Tibial nerve (tissue), 4 donors: Measurements from ENCODE around the gene CDYL. TPM values are rescaled to one million over a fixed set of nuclear protein-coding genes. Genes with fewer than 3 reads are reported as not detected.

Experiments
- DNase-seq, 2 donors: peaks; one replicate each; pipeline ENCODE4 v3.0.0-alpha.2; 2019; ENCODE audit warnings: low spot score in 2 of 2
- H3K27ac ChIP-seq, 4 donors: fragments of 200-600 bp; sonication (generic) in 3 of 4; one replicate each; pipeline ENCODE4 v1.5.1; 2017 to 2019; ENCODE audit warnings: mild to moderate bottlenecking in 1 of 4
- H3K27me3 ChIP-seq, 2 donors: fragments of 200-600 bp; sonication (generic) in 1 of 2; one replicate each; pipeline versions ENCODE4 v1.5.1 to v1.6.0; 2017 to 2019
- H3K36me3 ChIP-seq, 3 donors: fragments of 200-600 bp; sonication (generic); one replicate each; pipeline ENCODE4 v1.5.1; 2018 to 2019
- H3K4me1 ChIP-seq, 4 donors: fragments of 200-600 bp; sonication (generic) in 3 of 4; one replicate each; pipeline ENCODE4 v1.5.1; 2017 to 2019
- H3K4me3 ChIP-seq, 4 donors: fragments of 200-600 bp; sonication (generic) in 3 of 4; one replicate each; pipeline ENCODE4 v1.5.1; 2017 to 2019; ENCODE audit warnings: mild to moderate bottlenecking in 1 of 4, moderate library complexity in 1 of 4
- H3K9me3 ChIP-seq, 4 donors: fragments of 200-600 bp; sonication (generic) in 3 of 4; one replicate each; pipeline ENCODE4 v1.5.1; 2017 to 2019
- CTCF ChIP-seq, 5 experiments: fragments of 200-600 bp in 3 of 5; fragments of 450-650 bp in 2 of 5; sonication (generic) in 3 of 5; IDR thresholded peaks; one replicate each; pipeline ENCODE4 v1.5.1; 2016 to 2019; ENCODE audit warnings: antibody characterized with exemption in 5 of 5, mild to moderate bottlenecking in 3 of 5, moderate library complexity in 2 of 5
- EP300 ChIP-seq, 2 donors: sonication (generic); formaldehyde crosslinking; IDR thresholded peaks; one replicate each; pipeline ENCODE4 v1.6.1; 2017; ENCODE audit warnings: antibody characterized with exemption in 2 of 2, mild to moderate bottlenecking in 1 of 2
- POLR2A ChIP-seq, 2 donors: fragments of 450-650 bp; IDR thresholded peaks; one replicate each; pipeline ENCODE4 v1.6.1; 2017; ENCODE audit warnings: antibody characterized with exemption in 2 of 2, mild to moderate bottlenecking in 2 of 2, moderate library complexity in 2 of 2
- WGBS, 2 donors: methylation state at CpG; one replicate each; pipeline ENCODE4 v1.1.5; 2018; 5-methylcytosine and 5-hydroxymethylcytosine counted together
- total RNA-seq, 4 donors: library from RNA; depleted of rRNA; stranded (reverse); fragments of >200 nt; gene quantifications; one replicate each; pipeline ENCODE4 v1.1.0, GENCODE V29; 2016

Gene CDYL
- total RNA-seq, 4 donors from 2014 or later: 20.3 to 37.5 (median 31.7) TPM

- Histone ChIP-seq H3K4me1 (peaks cover 0 to 23% (median 3%) of the 10 kb centered on the region in 4 donors), H3K36me3 (peaks cover 0 to 68% (median 0%) of the 10 kb centered on the region in 3 donors), H3K9me3 (no peaks in the 10 kb centered on the region), H3K4me3 (no peak overlapping the region), H3K27me3 (no peaks in the 10 kb centered on the region), H3K27ac (no peak overlapping the region)
- DNase-seq: no peak
- TF ChIP-seq POLR2A (IDR thresholded peaks at IDR 0.05) (no peak), CTCF (IDR thresholded peaks at IDR 0.05) (no peak), EP300 (IDR thresholded peaks at IDR 0.05) (no peak)
- WGBS, 2 donors: 86 to 95% methylated on average over 6 to 11 of the region's 11 CpGs
Observed at GRCh38 chr6:4946521-4946920, 170.3 kb downstream of the CDYL start.

- no peak overlapping the region for H3K4me3 ChIP-seq
- peaks cover 0 to 78% (median 0%) of the 10 kb centered on the region in 3 donors for H3K36me3 ChIP-seq
- 88 to 89% methylated on average over 13 of the region's 13 CpGs for WGBS, 2 donors
- H3K4me1 ChIP-seq: peaks cover 0 to 11% (median under 1%) of the 10 kb centered on the region in 4 donors
- no peak overlapping the region for H3K27ac ChIP-seq
- no peak for DNase-seq
- TF ChIP-seq POLR2A (IDR thresholded peaks at IDR 0.05): no peak
- no peak for TF ChIP-seq CTCF (IDR thresholded peaks at IDR 0.05)
- no peak for TF ChIP-seq EP300 (IDR thresholded peaks at IDR 0.05)
- no peaks in the 10 kb centered on the region for H3K9me3 ChIP-seq
- H3K27me3 ChIP-seq: no peaks in the 10 kb centered on the region
Observed at GRCh38 chr6:4947716-4948115, 171.5 kb downstream of the CDYL start.

- no peak for DNase-seq
- Histone ChIP-seq H3K4me3 (no peak overlapping the region), H3K9me3 (no peaks in the 10 kb centered on the region), H3K27ac (no peak overlapping the region), H3K4me1 (peaks cover 0 to under 1% (median 0%) of the 10 kb centered on the region in 4 donors), H3K27me3 (no peaks in the 10 kb centered on the region), H3K36me3 (peaks cover 0 to 89% (median 3%) of the 10 kb centered on the region in 3 donors)
- WGBS, 2 donors: 90 to 91% methylated on average over 15 of the region's 15 CpGs
- no peak for TF ChIP-seq CTCF (IDR thresholded peaks at IDR 0.05)
- TF ChIP-seq EP300 (IDR thresholded peaks at IDR 0.05): no peak
- no peak for TF ChIP-seq POLR2A (IDR thresholded peaks at IDR 0.05)
Observed at GRCh38 chr6:4948781-4949450, 172.7 kb downstream of the CDYL start.

- 93 to 95% methylated on average over 11 of the region's 11 CpGs for WGBS, 2 donors
- TF ChIP-seq CTCF (IDR thresholded peaks at IDR 0.05): no peak
- H3K4me3 ChIP-seq: no peak overlapping the region
- no peak for DNase-seq
- H3K9me3 ChIP-seq: no peaks in the 10 kb centered on the region
- no peaks in the 10 kb centered on the region for H3K27me3 ChIP-seq
- no peaks in the 10 kb centered on the region for H3K4me1 ChIP-seq
- peaks cover 0 to 90% (median 4%) of the 10 kb centered on the region in 3 donors for H3K36me3 ChIP-seq
- no peak overlapping the region for H3K27ac ChIP-seq
Observed at GRCh38 chr6:4950076-4950475, 173.9 kb downstream of the CDYL start.

- Histone ChIP-seq H3K9me3 (no peaks in the 10 kb centered on the region), H3K36me3 (peaks cover 0 to 90% (median 4%) of the 10 kb centered on the region in 3 donors), H3K27me3 (no peaks in the 10 kb centered on the region), H3K4me3 (no peak overlapping the region), H3K27ac (no peak overlapping the region), H3K4me1 (no peaks in the 10 kb centered on the region)
- DNase-seq: no peak
- TF ChIP-seq CTCF (IDR thresholded peaks at IDR 0.05): no peak
- TF ChIP-seq EP300 (IDR thresholded peaks at IDR 0.05): no peak
- TF ChIP-seq POLR2A (IDR thresholded peaks at IDR 0.05): no peak
- 85 to 90% methylated on average over 14 of the region's 14 CpGs for WGBS, 2 donors
Observed at GRCh38 chr6:4950836-4951533, 174.8 kb downstream of the CDYL start.
